Stimulated activated CD4-positive, alpha-beta T cell treated with anti-CD3 and anti-CD28 coated beads, Interleukin-15, amount 100 ng/mL, for 24 hours (primary cell): ENCODE results near the gene ADAM21.
"Not testable (repeated sequence)": the region's sequence is repeated elsewhere in the genome, so short reads cannot be mapped to it uniquely, and the experiment has no call there.

Source experiments
- DNase-seq: peaks from one replicate; pipeline ENCODE4 v3.0.0-alpha.2; 2020

Gene ADAM21

DNA sequence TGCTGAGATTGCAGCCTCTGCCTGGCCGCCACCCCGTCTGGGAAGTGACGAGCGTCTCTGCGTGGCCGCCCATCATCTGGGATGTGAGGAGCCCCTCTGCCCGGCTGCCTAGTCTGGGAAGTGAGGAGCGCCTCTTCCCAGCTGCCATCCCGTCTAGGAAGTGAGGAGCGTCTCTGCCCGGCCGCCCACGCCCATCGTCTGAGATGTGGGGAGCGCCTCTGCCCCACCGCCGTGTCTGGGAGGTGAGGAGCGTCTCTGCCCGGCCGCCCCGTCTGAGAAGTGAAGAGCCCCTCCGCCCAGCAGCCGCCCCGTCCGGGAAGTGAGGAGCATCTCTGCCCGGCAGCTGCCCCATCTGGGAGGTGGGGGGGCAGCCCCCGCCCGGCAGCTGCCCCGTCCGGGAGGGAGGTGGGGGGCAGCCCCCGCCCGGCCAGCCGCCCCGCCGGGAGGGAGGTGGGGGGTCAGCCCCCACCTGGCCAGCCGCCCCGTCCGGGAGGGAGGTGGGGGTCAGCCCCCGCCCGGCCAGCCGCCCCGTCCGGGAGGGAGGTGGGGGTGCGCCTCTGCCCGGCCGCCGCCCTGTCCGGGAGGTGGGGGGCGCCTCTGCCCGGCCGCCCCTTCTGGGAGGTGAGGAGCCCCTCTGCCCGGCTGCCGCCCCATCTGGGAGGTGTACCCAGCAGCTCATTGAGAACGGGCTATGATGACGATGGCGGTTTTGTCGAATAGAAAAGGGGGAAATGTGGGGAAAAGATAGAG lies 25.6 kb downstream of the ADAM21 start:
- DNase-seq = not testable (repeated sequence)

DNA sequence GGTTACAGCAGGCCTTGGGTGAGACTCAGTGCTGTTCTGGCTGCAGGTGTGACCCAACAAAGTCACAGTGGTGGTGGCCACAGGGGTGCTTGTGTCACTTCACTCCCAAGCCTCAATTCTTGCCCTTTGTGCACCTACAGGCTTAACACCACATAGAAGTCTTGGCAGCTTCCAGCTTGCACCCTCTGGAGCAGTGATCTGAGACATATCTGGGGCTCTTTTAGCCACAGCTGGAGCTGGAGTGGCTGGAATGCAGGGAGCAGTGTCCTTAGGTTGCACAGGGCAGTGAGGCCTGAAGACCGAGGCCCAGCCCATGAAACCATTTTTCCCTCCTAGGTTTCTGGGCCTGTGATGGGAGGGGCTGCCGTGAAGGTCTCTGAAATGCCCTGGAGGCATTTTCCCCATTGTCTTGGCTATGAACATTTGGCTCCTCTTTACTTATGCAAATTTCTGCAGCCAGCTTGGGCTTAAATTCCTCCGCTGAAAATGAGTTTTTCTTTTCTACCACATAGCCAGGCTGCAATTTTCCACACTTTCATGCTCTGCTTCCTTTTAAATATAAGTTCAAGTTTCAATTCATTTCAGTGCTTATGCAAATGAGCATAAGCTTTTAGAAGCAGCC lies 37.7 kb downstream of the ADAM21 start:
- no peak for DNase-seq

DNA sequence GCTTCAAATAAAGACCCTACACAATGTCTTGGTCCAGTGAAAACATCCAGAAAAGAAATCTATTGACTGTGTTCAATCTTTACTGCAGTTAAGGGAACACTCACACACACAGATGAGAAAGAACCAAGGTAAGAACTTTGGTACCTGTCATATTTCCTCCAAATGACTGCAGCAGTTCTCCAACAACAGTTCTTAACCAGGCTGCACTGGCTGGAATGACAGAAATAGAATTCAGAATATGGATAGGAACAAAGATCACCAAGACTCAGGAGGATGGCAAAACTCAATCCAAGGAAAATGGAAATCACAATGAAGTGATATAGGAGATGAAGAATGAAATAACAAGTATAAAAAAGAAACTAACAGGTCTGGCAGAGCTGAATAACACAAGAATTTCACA lies 46.2 kb downstream of the ADAM21 start:
- DNase-seq = no peak
